D721Med (cell line): ENCODE data around the gene SPEG.

Experiments
- DNase-seq: peaks from one replicate; pipeline ENCODE4 v3.0.0; 2011; ENCODE audit warnings: low spot score; ENCODE audit not compliant: insufficient read length
- FAIRE-seq: peaks from 2 replicates; lab custom pipeline; 2011; peaks lifted over from hg19 to GRCh38; lab: Jason Lieb, UNC
- TF ChIP-seq, protein P1 (sequence below): IDR thresholded peaks from 2 replicates; pipeline ENCODE4 v1.5.1; 2012; ENCODE audit warnings: mild to moderate bottlenecking, control low read depth; ENCODE audit not compliant: insufficient read depth; ENCODE audit errors: missing control alignments

SPEG gene

GRCh38 chr2:219445220-219445640, 10.6 kb downstream of the SPEG start:
- no peak for FAIRE-seq
- TF ChIP-seq, protein P1, sequence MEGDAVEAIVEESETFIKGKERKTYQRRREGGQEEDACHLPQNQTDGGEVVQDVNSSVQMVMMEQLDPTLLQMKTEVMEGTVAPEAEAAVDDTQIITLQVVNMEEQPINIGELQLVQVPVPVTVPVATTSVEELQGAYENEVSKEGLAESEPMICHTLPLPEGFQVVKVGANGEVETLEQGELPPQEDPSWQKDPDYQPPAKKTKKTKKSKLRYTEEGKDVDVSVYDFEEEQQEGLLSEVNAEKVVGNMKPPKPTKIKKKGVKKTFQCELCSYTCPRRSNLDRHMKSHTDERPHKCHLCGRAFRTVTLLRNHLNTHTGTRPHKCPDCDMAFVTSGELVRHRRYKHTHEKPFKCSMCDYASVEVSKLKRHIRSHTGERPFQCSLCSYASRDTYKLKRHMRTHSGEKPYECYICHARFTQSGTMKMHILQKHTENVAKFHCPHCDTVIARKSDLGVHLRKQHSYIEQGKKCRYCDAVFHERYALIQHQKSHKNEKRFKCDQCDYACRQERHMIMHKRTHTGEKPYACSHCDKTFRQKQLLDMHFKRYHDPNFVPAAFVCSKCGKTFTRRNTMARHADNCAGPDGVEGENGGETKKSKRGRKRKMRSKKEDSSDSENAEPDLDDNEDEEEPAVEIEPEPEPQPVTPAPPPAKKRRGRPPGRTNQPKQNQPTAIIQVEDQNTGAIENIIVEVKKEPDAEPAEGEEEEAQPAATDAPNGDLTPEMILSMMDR = no peak
- no peak for DNase-seq

DNA sequence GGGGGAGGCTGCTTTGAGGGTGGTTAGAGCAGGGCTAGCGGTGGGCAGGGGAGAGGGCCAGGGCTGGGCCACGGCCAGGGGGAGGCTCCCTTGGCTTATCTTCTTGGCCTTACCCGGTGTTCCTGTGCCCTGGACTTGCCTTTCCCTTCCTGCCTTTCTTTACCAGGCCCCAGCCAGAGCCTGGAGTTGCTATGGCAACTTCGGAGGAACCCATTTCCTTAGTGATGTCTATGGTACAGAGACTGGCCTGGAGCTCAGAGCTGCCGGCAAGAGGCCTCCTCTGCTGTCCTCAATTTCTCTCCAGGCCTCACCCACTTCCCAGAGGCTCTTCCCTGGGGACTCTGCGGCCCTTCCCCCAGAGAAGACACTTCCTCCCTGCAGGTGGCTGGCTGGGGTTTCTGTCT, 11.5 kb downstream of the SPEG start:
- FAIRE-seq (no peak), DNase-seq (no peak)
- TF ChIP-seq, protein P1 = no peak

DNA sequence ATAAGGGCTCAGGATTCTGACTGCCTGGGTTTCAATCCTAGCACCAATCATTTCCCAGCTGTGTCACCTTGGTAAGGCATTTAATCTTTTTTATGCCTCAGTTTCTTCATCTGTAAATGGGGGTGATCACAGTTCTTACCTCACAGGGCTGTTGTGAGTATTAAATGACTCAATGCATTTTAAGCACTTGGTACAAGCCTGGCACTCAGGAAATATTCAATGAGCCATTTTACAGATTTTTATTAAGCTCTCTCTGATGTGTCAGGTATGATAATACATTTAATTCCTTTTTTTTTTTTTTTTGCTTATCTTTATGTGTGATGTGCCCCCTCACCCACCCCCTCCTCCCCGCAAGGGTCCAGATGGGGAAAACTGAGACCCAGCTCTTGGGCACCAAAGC, 12.0 kb downstream of the SPEG start:
- FAIRE-seq (no peak), DNase-seq (no peak)
- TF ChIP-seq, protein P1 = no peak

- TF ChIP-seq, protein P1 = no peak
- no peak for FAIRE-seq
- no peak for DNase-seq
These were observed 12.8 kb downstream of the SPEG start for GRCh38 chr2:219447242-219448098.

GRCh38 chr2:219448099-219448775, 13.6 kb downstream of the SPEG start:
- DNase-seq (no peak), FAIRE-seq (no peak)
- TF ChIP-seq, protein P1 = no peak

DNA sequence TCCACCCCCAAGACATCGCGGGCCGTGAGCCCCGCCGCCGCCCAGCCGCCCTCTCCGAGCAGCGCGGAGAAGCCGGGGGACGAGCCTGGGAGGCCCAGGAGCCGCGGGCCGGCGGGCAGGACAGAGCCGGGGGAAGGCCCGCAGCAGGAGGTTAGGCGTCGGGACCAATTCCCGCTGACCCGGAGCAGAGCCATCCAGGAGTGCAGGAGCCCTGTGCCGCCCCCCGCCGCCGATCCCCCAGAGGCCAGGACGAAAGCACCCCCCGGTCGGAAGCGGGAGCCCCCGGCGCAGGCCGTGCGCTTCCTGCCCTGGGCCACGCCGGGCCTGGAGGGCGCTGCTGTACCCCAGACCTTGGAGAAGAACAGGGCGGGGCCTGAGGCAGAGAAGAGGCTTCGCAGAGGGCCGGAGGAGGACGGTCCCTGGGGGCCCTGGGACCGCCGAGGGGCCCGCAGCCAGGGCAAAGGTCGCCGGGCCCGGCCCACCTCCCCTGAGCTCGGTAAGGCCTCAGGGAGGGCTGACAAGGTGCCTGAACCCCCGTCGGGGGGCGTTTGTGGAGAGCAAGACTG, 14.2 kb downstream of the SPEG start:
- TF ChIP-seq, protein P1 = no peak
- FAIRE-seq (no peak), DNase-seq (no peak)

GRCh38 chr2:219449609-219450008, 15.0 kb downstream of the SPEG start:
- FAIRE-seq (no peak), DNase-seq (no peak)
- TF ChIP-seq, protein P1 = no peak
